Activated CD4-positive, alpha-beta memory T cell treated with anti-CD3 and anti-CD28 coated beads for 36 hours (primary cell): Measurements from ENCODE around the gene SLC22A14. TPM values are rescaled to one million over a fixed set of nuclear protein-coding genes. Genes with fewer than 3 reads are reported as not detected.

Experiments
- CTCF ChIA-PET: fragments of 350-600 bp; sonication (Branson Sonifier 250); formaldehyde crosslinking; loops from one replicate; lab custom pipeline; 2021; ENCODE audit warnings: antibody characterized with exemption, inconsistent platforms; lab: Charles Lee
- POLR2A ChIA-PET: fragments of 350-600 bp; sonication (Branson Sonifier 250); formaldehyde crosslinking; loops from one replicate; lab custom pipeline; 2021; ENCODE audit warnings: antibody characterized with exemption; lab: Charles Lee
- DNase-seq: peaks from one replicate; pipeline ENCODE4 v3.0.0-alpha.2; 2020
- H3K27ac Mint-ChIP-seq: one replicate; pipeline ENCODE4 v1.8.0; 2021; ENCODE audit warnings: mixed read lengths
- H3K27me3 Mint-ChIP-seq: one replicate; pipeline ENCODE4 v1.8.0; 2021; ENCODE audit warnings: mixed read lengths
- H3K36me3 Mint-ChIP-seq: one replicate; pipeline ENCODE4 v1.8.0; 2021; ENCODE audit warnings: mixed read lengths
- H3K4me1 Mint-ChIP-seq: one replicate; pipeline ENCODE4 v1.8.0; 2021; ENCODE audit warnings: low read depth, mixed read lengths
- H3K4me3 Mint-ChIP-seq: one replicate; pipeline ENCODE4 v1.8.0; 2021; ENCODE audit warnings: mild to moderate bottlenecking, mixed read lengths
- H3K9me3 Mint-ChIP-seq: one replicate; pipeline ENCODE4 v1.8.0; 2021; ENCODE audit warnings: mixed read lengths
- intact Hi-C: fragments of 100-400 bp; cut with micrococcal nuclease; formaldehyde crosslinking; loops from one replicate; pipeline ENCODE4 v1.15.1; 2023
- total RNA-seq, 2 experiments: library from RNA; stranded (reverse); gene quantifications; one replicate each; pipeline ENCODE4 v1.2.3, GENCODE V29; 2021

SLC22A14 gene
- total RNA-seq, 2 experiments from 2014 or later: not detected

DNA sequence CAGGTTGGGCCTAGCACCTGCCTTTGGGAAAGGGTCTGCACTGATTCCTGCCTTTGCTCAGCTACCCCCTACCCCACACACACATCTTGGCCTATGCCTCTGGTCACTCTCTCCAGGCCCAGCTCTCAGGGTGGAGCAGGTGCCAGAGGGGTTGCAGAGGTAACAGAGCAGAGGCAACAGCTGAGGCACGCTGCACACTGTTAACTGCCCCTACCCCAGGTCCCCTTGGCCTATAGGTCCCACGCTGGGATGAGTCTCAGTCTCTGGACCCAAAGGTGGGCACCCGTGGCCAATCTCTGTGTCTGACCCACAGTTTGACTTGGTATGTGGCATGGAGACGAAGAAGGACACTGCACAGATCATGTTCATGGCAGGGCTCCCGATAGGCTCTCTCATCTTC lies 24.8 kb downstream of the SLC22A14 start:
- H3K4me1 Mint-ChIP-seq: no peaks in the 10 kb centered on the region
- H3K36me3 Mint-ChIP-seq: no peaks in the 10 kb centered on the region
- peaks cover 4% of the 10 kb centered on the region for H3K27me3 Mint-ChIP-seq
- no peak overlapping the region for H3K4me3 Mint-ChIP-seq
- H3K27ac Mint-ChIP-seq: no peak overlapping the region
- H3K9me3 Mint-ChIP-seq: no peaks in the 10 kb centered on the region
- POLR2A ChIA-PET: no interaction called here
- no peak for DNase-seq
- CTCF ChIA-PET: no interaction called here
- intact Hi-C loops: no loop called here

DNA sequence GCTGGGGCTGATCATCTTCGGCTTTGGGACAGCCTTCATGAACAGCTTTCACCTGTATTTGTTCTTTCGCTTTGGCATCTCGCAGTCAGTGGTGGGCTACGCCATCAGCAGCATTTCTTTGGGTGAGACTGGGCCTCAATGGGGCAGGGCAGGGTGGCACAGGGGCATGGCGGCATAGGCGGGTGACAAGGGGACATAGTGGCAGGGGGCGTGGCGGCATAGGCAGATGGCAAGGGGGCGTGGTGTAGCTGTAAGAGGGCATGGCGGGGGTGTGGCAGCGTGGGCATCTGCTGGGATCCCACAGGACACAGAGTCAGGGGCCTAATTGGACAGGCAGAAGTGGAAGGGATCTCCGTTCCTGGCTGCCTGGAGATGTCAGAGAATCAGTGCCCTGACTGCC lies 25.5 kb downstream of the SLC22A14 start:
- no peak for DNase-seq
- H3K27me3 Mint-ChIP-seq: peaks cover 4% of the 10 kb centered on the region
- ChIA-PET CTCF (no interaction called here), POLR2A (no interaction called here)
- no peaks in the 10 kb centered on the region for H3K9me3 Mint-ChIP-seq
- no peak overlapping the region for H3K4me3 Mint-ChIP-seq
- no peak overlapping the region for H3K27ac Mint-ChIP-seq
- no peaks in the 10 kb centered on the region for H3K4me1 Mint-ChIP-seq
- intact Hi-C loops: no loop called here
- H3K36me3 Mint-ChIP-seq: no peaks in the 10 kb centered on the region

DNA sequence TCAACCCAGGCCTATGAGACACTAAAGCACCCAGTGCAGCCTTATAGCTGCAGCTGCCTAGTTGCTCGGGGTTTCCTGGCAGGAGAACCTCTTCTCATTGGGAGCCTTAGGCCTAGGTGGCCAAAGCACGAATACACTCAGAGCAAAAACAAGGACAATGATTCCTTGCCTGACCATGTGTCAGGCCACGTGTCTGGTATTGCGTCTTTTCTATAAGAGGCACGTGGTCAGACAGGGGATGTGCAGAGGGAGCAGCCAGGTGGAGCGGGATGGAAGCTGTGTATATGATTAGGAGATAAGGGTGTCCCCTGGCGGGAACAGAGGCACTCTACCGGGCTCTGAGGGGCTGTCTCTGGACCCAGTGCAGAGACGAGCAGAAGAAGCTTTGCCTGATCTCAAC lies 26.4 kb downstream of the SLC22A14 start:
- no peaks in the 10 kb centered on the region for H3K4me1 Mint-ChIP-seq
- H3K9me3 Mint-ChIP-seq: no peaks in the 10 kb centered on the region
- peaks cover 4% of the 10 kb centered on the region for H3K27me3 Mint-ChIP-seq
- no peak overlapping the region for H3K27ac Mint-ChIP-seq
- ChIA-PET POLR2A (no interaction called here), CTCF (no interaction called here)
- no peak overlapping the region for H3K4me3 Mint-ChIP-seq
- DNase-seq: no peak
- no peaks in the 10 kb centered on the region for H3K36me3 Mint-ChIP-seq
- intact Hi-C loops: no loop called here

DNA sequence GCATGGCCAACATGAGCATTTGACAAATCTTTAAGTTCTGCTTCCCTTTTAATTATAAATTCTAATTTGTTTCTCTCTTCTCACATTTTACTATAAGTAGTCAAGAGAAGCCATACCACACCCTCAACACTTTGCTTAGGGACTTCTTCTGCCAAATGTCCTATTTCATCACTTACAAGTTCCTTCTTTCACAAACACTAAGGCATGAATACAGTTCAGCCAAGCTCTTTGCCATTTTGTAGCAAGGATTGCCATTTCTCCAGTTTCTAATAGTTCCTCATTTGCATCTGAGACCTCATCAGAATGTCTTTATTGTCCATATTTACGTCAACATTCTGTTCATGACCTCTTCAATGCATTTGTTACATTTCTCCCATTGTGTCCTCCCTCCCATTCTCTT lies 29.4 kb downstream of the SLC22A14 start:
- intact Hi-C loops: no loop called here
- POLR2A ChIA-PET: no interaction called here

DNA sequence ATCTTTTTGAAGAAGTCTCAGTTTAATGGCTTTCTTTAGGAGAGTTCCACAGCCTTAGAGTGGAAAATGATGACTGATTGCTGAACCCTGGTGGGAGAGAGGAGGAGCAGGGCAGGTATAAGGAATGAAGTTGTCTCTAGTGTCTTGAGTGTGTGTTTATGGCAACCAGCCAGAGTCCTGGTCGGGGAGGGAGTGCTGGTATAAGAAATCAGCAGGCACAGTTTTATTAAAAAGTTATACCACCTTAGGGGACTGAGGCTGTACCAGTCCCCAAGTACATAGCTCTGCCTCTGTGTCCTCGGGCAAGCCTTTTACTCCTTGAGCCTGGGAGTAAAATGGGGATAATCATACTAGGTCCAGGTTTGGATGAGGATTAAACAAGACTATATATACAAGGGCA lies 29.8 kb downstream of the SLC22A14 start:
- H3K36me3 Mint-ChIP-seq: no peaks in the 10 kb centered on the region
- intact Hi-C loops: no loop called here
- ChIA-PET CTCF (interaction anchor here (1.3 kb wide), 1 partner anchor 35 kb away, joined by 3 read pairs; the partner anchor contains the start of gene XYLB), POLR2A (no interaction called here)
- H3K27me3 Mint-ChIP-seq: peaks cover 3% of the 10 kb centered on the region
- no peak overlapping the region for H3K4me3 Mint-ChIP-seq
- no peaks in the 10 kb centered on the region for H3K9me3 Mint-ChIP-seq
- no peaks in the 10 kb centered on the region for H3K4me1 Mint-ChIP-seq
- DNase-seq: no peak
- H3K27ac Mint-ChIP-seq: no peak overlapping the region

More for the DNA sequence above, 29.4 kb downstream of the SLC22A14 start:
- no peak for DNase-seq
- Mint-ChIP-seq H3K4me3 (no peak overlapping the region), H3K4me1 (no peaks in the 10 kb centered on the region), H3K27ac (no peak overlapping the region), H3K36me3 (no peaks in the 10 kb centered on the region), H3K27me3 (peaks cover 3% of the 10 kb centered on the region), H3K9me3 (no peaks in the 10 kb centered on the region)
- CTCF ChIA-PET: interaction anchor here (1.3 kb wide), 1 partner anchor 35 kb away, joined by 3 read pairs; the partner anchor contains the start of gene XYLB

DNA sequence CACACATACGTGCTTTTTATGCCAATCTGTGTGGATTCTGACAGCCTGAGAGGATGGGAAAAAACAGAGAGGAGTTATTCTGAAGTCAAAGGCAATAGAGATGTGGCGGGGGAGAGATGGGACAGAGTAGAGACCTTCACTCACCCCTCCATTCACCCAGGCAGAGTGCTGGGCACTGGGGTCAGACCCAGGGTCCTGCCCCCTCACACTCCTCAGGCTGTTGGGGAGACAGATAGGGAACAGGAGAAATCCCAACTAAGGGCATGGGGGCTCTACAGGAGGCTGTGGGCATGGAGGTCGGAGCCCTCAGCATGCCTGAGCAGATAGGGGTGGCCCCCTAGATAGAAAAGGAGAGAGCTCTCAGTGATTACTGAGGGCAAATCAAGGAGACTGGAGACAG lies 30.3 kb downstream of the SLC22A14 start:
- H3K9me3 Mint-ChIP-seq: no peaks in the 10 kb centered on the region
- DNase-seq: no peak
- ChIA-PET CTCF (no interaction called here), POLR2A (no interaction called here)
- no peaks in the 10 kb centered on the region for H3K36me3 Mint-ChIP-seq
- H3K4me1 Mint-ChIP-seq: no peaks in the 10 kb centered on the region
- intact Hi-C loops: no loop called here
- peaks cover 3% of the 10 kb centered on the region for H3K27me3 Mint-ChIP-seq
- no peak overlapping the region for H3K4me3 Mint-ChIP-seq
- no peak overlapping the region for H3K27ac Mint-ChIP-seq

DNA sequence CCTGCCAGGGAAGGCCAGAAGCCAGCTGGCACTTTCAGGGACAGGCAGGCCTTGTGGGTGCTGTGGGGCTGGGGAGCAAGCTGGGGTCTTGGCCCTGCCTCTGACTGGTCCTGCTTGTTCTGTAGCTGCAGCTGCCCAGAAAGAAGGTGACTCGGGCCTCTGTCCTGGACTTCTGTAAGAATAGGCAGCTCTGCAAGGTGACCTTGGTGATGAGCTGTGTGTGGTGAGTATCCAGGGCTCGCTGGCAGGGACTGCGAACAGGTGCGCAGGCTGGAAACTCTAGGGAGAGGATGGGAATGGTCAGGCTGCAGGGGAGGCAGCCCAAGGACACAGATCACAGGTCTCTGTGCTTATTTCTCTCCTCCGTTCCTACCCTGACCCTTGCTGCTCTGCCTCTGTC lies 31.2 kb downstream of the SLC22A14 start:
- Mint-ChIP-seq H3K27ac (no peak overlapping the region), H3K9me3 (no peaks in the 10 kb centered on the region), H3K4me1 (no peaks in the 10 kb centered on the region), H3K36me3 (no peaks in the 10 kb centered on the region), H3K27me3 (peaks cover 3% of the 10 kb centered on the region), H3K4me3 (no peak overlapping the region)
- POLR2A ChIA-PET: no interaction called here
- CTCF ChIA-PET: no interaction called here
- no peak for DNase-seq
- intact Hi-C loops: no loop called here

DNA sequence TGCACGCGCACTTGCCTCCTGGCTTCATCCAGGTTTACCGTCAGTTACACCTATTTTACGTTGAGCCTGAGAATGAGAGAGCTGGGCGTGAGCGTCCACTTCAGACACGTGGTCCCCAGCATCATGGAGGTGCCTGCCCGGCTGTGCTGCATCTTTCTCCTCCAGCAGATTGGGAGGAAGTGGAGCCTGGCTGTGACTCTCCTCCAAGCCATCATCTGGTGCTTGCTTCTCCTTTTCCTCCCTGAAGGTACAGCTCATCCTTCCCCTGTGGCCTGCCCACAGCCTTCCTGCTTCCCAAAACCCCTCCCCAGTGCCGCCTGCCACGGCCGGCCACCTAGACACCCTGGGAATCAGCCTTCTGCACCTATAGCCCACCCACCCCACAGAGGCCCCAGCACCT lies 31.6 kb downstream of the SLC22A14 start:
- H3K36me3 Mint-ChIP-seq: no peaks in the 10 kb centered on the region
- CTCF ChIA-PET: no interaction called here

DNA sequence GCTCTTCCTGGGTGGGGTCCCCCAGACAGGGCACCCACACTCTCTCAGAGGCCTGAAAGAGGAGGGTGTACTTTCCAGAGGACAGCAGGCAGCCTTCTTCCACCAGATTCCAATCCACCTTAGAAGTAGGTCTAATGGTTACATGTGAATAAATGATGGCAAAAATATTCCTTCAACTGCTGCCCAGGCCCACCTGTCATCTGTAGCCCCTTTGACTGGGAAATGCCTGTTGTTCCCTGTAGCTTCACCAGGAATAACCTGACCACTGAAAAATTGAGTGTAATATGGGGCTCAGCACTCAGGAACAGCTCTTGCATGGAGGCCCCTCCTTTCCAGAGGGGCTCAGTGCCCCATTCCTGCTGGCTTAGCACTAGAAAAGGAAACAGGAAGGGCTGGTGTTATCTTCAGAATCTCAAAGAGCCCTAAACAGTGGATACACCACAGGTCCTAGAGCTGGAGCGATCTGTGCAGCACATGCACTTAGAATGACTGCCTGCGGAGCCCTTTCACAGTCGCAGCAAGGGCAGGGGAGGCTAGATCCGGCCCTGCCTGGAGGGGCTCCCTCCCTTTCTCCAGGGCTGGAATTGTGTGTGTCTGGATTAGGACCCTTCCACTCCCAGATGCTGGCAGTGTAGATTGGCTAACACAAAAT lies 32.1 kb downstream of the SLC22A14 start:
- peaks cover 1% of the 10 kb centered on the region for H3K27me3 Mint-ChIP-seq
- POLR2A ChIA-PET: no interaction called here
- no peaks in the 10 kb centered on the region for H3K36me3 Mint-ChIP-seq

More for the DNA sequence above, 31.6 kb downstream of the SLC22A14 start:
- intact Hi-C loops: no loop called here
- Mint-ChIP-seq H3K9me3 (no peaks in the 10 kb centered on the region), H3K4me3 (no peak overlapping the region), H3K4me1 (no peaks in the 10 kb centered on the region), H3K27me3 (peaks cover 3% of the 10 kb centered on the region), H3K27ac (no peak overlapping the region)
- no peak for DNase-seq
- POLR2A ChIA-PET: no interaction called here

DNA sequence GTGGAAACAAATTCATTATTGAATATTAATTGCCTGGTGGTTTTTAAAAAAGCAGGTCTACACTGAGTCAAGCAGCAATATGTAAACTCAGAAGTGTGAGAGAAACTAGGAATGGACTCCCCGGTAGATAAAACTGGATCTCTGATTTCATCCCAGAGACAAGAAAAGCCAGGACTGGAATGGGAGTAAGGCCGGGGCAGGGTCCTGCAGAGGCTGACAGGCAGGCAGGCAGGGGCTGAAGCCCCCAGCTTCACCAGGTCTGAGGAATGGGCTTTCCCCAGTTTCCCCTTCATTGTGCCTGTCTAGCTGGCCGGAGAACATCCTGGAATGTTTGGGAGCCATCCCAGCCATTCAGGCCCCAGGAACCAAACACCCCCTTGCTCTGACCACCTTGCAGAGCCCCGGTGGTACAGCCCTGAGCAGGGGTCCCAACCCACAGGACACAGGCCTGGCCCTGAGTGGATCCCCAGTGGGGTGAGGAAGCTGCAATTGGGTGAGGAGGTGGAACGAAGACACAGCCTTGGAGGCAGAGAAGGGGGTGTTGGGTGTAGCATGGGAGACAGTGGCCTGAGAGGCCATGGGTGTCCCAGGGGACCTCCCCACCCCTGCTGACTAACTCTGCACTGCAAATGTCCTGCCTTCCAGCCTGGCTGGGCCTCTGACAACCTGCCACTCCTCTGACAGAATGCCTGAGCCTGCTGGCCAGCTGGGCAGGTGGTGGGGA lies 32.8 kb downstream of the SLC22A14 start:
- Mint-ChIP-seq H3K27me3 (peaks cover 1% of the 10 kb centered on the region), H3K9me3 (no peaks in the 10 kb centered on the region), H3K4me1 (no peaks in the 10 kb centered on the region), H3K27ac (no peak overlapping the region), H3K36me3 (no peaks in the 10 kb centered on the region), H3K4me3 (no peak overlapping the region)
- no peak for DNase-seq
- POLR2A ChIA-PET: no interaction called here
- CTCF ChIA-PET: no interaction called here
- intact Hi-C loops: no loop called here

More for the DNA sequence above, 32.1 kb downstream of the SLC22A14 start:
- intact Hi-C loops: no loop called here
- Mint-ChIP-seq H3K27ac (no peak overlapping the region), H3K4me1 (no peaks in the 10 kb centered on the region), H3K4me3 (no peak overlapping the region), H3K9me3 (no peaks in the 10 kb centered on the region)
- CTCF ChIA-PET: no interaction called here
- DNase-seq: no peak

DNA sequence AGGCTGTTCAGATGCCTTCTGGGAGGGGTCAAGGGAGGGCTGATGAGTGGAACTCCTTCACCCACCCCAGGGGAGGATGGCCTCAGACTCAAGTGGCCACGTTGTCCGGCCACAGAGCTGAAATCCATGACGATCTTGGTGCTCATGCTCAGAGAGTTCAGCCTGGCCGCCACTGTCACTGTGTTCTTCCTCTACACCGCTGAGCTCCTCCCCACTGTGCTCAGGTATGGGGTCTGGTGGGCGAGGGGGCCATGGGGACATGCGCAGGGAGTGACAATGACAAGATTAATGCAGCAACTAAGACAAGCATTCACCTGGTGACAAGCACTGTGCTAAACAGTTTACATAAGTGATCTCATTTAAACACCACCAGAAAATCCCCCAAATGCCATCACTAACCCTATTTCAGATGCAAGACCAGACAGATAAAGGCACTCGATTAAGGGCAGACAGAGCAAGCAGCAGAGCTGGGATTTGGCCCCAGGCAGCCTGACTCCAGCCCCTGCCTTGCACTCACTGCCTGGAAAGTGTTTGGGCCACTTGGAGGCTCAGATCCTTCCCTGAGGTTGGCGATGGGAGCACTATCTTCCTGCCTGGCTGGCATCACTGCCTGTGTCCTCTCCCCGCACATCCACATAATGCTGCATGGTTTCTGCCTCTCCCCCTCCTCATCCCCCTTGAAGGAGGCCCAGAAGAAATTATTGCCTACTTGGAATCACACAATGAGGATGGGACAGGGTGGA lies 33.6 kb downstream of the SLC22A14 start:
- POLR2A ChIA-PET: no interaction called here
- CTCF ChIA-PET: interaction anchor here (0.5 kb wide), 1 partner anchor 82 kb away, joined by 5 read pairs; no protein-coding TSS in a partner anchor

DNA sequence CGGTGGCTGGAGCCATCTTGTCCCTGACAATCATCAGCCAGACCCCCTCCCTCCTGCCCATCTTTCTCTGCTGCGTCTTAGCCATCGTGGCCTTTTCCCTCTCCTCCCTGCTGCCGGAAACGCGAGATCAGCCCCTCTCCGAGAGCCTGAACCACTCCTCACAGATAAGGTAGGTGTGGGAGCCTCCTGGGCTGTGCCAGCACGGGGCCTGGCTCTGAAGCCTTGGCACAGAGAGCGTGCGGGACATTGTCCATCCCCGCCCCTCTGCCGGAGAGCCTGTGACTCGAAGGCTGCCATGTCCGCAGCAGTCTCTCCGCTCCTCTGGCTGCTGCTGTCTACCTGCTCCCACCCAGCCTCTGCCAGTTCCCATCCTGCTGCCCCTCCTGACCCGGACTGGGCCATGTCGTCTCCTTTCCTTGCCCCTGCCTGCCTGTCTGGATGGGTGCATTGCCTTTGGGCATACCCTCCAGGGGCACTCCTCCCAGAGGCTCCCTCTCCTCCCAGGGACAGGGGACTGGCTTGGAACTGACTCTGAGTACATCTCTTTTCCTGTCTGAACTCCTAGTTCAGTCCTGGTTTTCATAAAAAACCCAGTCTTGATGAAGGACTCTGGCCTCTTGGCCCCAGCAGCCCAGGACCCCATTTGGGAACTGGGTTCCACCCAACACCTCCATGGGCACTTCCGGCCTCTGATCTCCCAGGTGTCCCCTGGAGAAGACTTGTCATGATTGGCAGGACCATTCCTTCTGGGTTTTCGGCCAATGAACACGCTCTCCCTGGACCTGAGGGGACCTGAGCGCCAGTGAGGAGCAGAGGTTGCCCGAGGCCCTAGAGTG lies 34.5 kb downstream of the SLC22A14 start:
- H3K9me3 Mint-ChIP-seq: no peaks in the 10 kb centered on the region
- H3K27ac Mint-ChIP-seq: no peak overlapping the region
- intact Hi-C loops: no loop called here
- ChIA-PET CTCF (no interaction called here), POLR2A (no interaction called here)
- no peak for DNase-seq
- no peaks in the 10 kb centered on the region for H3K36me3 Mint-ChIP-seq
- peaks cover 1% of the 10 kb centered on the region for H3K27me3 Mint-ChIP-seq
- no peak overlapping the region for H3K4me3 Mint-ChIP-seq
- H3K4me1 Mint-ChIP-seq: no peaks in the 10 kb centered on the region

More for the DNA sequence above, 33.6 kb downstream of the SLC22A14 start:
- Mint-ChIP-seq H3K27me3 (peaks cover 1% of the 10 kb centered on the region), H3K36me3 (no peaks in the 10 kb centered on the region), H3K4me1 (no peaks in the 10 kb centered on the region), H3K9me3 (no peaks in the 10 kb centered on the region), H3K27ac (no peak overlapping the region), H3K4me3 (no peak overlapping the region)
- DNase-seq: no peak
- intact Hi-C loops: no loop called here
